ENCODE measurements around the gene TPSAB1. TPM values are rescaled to one million over a fixed set of nuclear protein-coding genes. Genes with fewer than 3 reads are reported as not detected.

TPSAB1 gene
- total RNA-seq, 1 experiment from 2014 or later, result 0.25 TPM

DNA sequence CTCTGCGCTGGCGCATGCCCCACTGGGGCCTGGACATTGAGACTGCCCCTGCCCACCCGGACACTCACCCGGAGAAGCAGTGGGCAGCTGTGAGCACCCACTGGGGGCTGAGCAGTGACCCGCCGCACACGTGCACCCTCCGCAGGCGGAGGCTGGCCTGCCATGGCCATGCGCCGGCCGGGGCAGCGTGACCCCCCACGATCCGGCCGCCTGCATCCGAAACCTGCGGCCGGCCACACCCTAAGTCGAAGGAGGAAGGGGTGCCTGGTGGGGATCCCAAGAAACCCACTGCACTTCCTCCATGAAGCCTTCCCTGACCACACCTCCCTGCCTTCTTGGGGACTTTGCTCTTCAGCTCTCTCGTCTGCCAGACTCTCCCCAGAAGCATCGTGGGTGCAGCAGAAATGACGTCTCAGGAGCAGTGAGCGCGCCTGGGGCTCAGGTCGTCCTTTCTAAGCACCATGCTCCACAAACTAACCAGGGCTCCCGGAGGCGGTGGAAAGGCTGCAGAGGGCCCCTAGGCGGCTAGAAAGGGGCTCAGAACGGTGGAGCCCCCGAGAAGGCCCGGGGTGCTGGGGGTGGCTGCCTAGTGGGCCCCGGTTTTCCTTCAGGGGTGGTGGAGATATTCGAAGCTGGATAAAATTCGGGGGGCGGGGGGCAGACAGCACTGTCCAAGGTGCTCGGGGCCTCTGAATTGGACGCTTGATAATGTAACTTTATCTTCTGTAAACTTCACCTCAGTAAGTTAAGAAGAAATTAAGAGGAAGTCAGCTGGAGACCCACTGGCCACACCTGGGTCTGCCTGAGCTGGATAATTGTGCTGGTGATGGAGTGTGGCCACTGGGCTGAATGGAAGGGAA, 16.9 kb upstream of the TPSAB1 start:
- H3K9me3 ChIP-seq (ENCODE audit: control insufficient read depth in 1 of 2, insufficient read depth in 1 of 2, low read depth in 1 of 2, low read length in 2 of 2), result no peaks in the 10 kb centered on the region
- no peak overlapping the region for H3K27ac ChIP-seq (ENCODE audit: low read depth, low read length)
- no peak for DNase-seq (ENCODE audit: low read depth, low spot score)
- H3K4me1 ChIP-seq (ENCODE audit: control insufficient read depth in 1 of 2, insufficient read depth in 2 of 2, low read length in 2 of 2), result no peaks in the 10 kb centered on the region
- H3K27me3 ChIP-seq (ENCODE audit: insufficient read depth, low read length), result no peaks in the 10 kb centered on the region
- H3K4me3 ChIP-seq (replicated peaks in 1 of 2; ENCODE audit: low read depth in 1 of 2, low read length in 2 of 2), result no peak overlapping the region
- TF ChIP-seq ATF3 (IDR thresholded peaks at IDR 0.05) (no peak), EZH2 (IDR thresholded peaks at IDR 0.05) (no peak), EGR1 (IDR thresholded peaks at IDR 0.05; ENCODE audit: low read depth) (no peak)
- H3K4me2 ChIP-seq (ENCODE audit: low read length), result no peak overlapping the region
- intact Hi-C loops (cut with micrococcal nuclease), result no loop called here
- H3K9ac ChIP-seq (ENCODE audit: low read length), result no peak overlapping the region
- ChIA-PET CTCF (no interaction called here), RAD21 (ENCODE audit: low non-redundant PET in 1 of 2, low total read pairs in 2 of 2, uncharacterized antibody in 2 of 2, unreplicated experiment in 2 of 2) (no interaction called here), POLR2A (no interaction called here)
- BruUV-seq (replicated peaks), result no TSS peak
- H3K79me2 ChIP-seq (ENCODE audit: insufficient read depth, low read length), result no peaks in the 10 kb centered on the region
- ATAC-seq, result no peak
- H3K36me3 ChIP-seq (ENCODE audit: control insufficient read depth in 1 of 2, insufficient read depth in 2 of 2, low read length in 2 of 2), result no peaks in the 10 kb centered on the region
- H3K9me2 ChIP-seq (ENCODE audit: insufficient read depth), result no peaks in the 10 kb centered on the region
- H4K20me1 ChIP-seq (ENCODE audit: insufficient read depth), result no peaks in the 10 kb centered on the region
- H2AFZ ChIP-seq (ENCODE audit: low read depth, low read length, poor library complexity, severe bottlenecking), result no peak overlapping the region

- no peaks in the 10 kb centered on the region for H3K27me3 ChIP-seq (ENCODE audit: insufficient read depth, low read length)
- H4K20me1 ChIP-seq (ENCODE audit: insufficient read depth), result no peaks in the 10 kb centered on the region
- no peak for DNase-seq (ENCODE audit: low read depth, low spot score)
- intact Hi-C loops (cut with micrococcal nuclease), result no loop called here
- no peak overlapping the region for H3K4me3 ChIP-seq (replicated peaks in 1 of 2; ENCODE audit: low read depth in 1 of 2, low read length in 2 of 2)
- no peak for TF ChIP-seq POLR2A (IDR thresholded peaks at IDR 0.05; ENCODE audit: borderline replicate concordance, extremely low read depth, insufficient read depth, insufficient read length)
- no peak for TF ChIP-seq SRF (IDR thresholded peaks at IDR 0.05; ENCODE audit: low read depth)
- no peak for TF ChIP-seq CEBPB (IDR thresholded peaks at IDR 0.05; ENCODE audit: low read depth)
- no peak for TF ChIP-seq JUND (IDR thresholded peaks at IDR 0.05)
- no peak for TF ChIP-seq RAD21 (IDR thresholded peaks at IDR 0.05; ENCODE audit: low read depth)
- TF ChIP-seq FOSL1 (IDR thresholded peaks at IDR 0.05; ENCODE audit: low read depth), result no peak
- TF ChIP-seq EGR1 (IDR thresholded peaks at IDR 0.05; ENCODE audit: low read depth), result no peak
- TF ChIP-seq, protein P1, sequence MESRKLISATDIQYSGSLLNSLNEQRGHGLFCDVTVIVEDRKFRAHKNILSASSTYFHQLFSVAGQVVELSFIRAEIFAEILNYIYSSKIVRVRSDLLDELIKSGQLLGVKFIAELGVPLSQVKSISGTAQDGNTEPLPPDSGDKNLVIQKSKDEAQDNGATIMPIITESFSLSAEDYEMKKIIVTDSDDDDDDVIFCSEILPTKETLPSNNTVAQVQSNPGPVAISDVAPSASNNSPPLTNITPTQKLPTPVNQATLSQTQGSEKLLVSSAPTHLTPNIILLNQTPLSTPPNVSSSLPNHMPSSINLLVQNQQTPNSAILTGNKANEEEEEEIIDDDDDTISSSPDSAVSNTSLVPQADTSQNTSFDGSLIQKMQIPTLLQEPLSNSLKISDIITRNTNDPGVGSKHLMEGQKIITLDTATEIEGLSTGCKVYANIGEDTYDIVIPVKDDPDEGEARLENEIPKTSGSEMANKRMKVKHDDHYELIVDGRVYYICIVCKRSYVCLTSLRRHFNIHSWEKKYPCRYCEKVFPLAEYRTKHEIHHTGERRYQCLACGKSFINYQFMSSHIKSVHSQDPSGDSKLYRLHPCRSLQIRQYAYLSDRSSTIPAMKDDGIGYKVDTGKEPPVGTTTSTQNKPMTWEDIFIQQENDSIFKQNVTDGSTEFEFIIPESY (IDR thresholded peaks at IDR 0.05; ENCODE audit: extremely low read depth, insufficient replicate concordance, low read length), result no peak
- no peak for TF ChIP-seq ELF1 (IDR thresholded peaks at IDR 0.05; ENCODE audit: borderline replicate concordance, low read depth)
- TF ChIP-seq EZH2 (IDR thresholded peaks at IDR 0.05), result no peak
- TF ChIP-seq CBX3 (IDR thresholded peaks at IDR 0.05; ENCODE audit: low read depth), result no peak
- TF ChIP-seq ZNF274 (IDR thresholded peaks at IDR 0.05; ENCODE audit: low read depth, low read length), result no peak
- no peaks in the 10 kb centered on the region for H3K9me3 ChIP-seq (ENCODE audit: control insufficient read depth in 1 of 2, insufficient read depth in 1 of 2, low read depth in 1 of 2, low read length in 2 of 2)
- BruUV-seq (replicated peaks), result no TSS peak
- H3K4me1 ChIP-seq (ENCODE audit: control insufficient read depth in 1 of 2, insufficient read depth in 2 of 2, low read length in 2 of 2), result no peaks in the 10 kb centered on the region
- POLR2A ChIA-PET, result no interaction called here
- CTCF ChIA-PET, result no interaction called here
- no peak overlapping the region for H3K9ac ChIP-seq (ENCODE audit: low read length)
- no peaks in the 10 kb centered on the region for H3K36me3 ChIP-seq (ENCODE audit: control insufficient read depth in 1 of 2, insufficient read depth in 2 of 2, low read length in 2 of 2)
- no peak overlapping the region for H2AFZ ChIP-seq (ENCODE audit: low read depth, low read length, poor library complexity, severe bottlenecking)
- no peak for ATAC-seq
- H3K9me2 ChIP-seq (ENCODE audit: insufficient read depth), result no peaks in the 10 kb centered on the region
- no peaks in the 10 kb centered on the region for H3K79me2 ChIP-seq (ENCODE audit: insufficient read depth, low read length)
- no peak overlapping the region for H3K4me2 ChIP-seq (ENCODE audit: low read length)
- RAD21 ChIA-PET (ENCODE audit: low non-redundant PET in 1 of 2, low total read pairs in 2 of 2, uncharacterized antibody in 2 of 2, unreplicated experiment in 2 of 2), result no interaction called here
- no peak overlapping the region for H3K27ac ChIP-seq (ENCODE audit: low read depth, low read length)
Measured at GRCh38 chr16:1224558-1224957, 15.9 kb upstream of the TPSAB1 start.

Data from HCT116 (cell line).